ENCODE results near the gene ANKRD63. TPM values are rescaled to one million over a fixed set of nuclear protein-coding genes. Genes with fewer than 3 reads are reported as not detected.

ANKRD63 gene
- total and polyA plus RNA-seq, 10 of the 15 experiments (the other 5 are each of a cell fraction or from before 2014, with no cell fraction given) = not detected

- TF ChIP-seq REST (IDR thresholded peaks at IDR 0.05; ENCODE audit: low read depth, low read length) = no peak
- no peak for TF ChIP-seq JUNB (IDR thresholded peaks at IDR 0.05)
- TF ChIP-seq RBBP5 (conservative IDR thresholded peaks at IDR 0.05) = no peak
- no peak for TF ChIP-seq CHD4 (IDR thresholded peaks at IDR 0.05)
- TF ChIP-seq SPI1 (IDR thresholded peaks at IDR 0.05; ENCODE audit: borderline replicate concordance, insufficient read depth, low read depth, low read length) = 0 out of 2 replicates have a peak, but pooled peaks have one; percentile 26
- no peak for TF ChIP-seq PBX3 (IDR thresholded peaks at IDR 0.05; ENCODE audit: insufficient replicate concordance, low read depth, low read length)
- no peak for TF ChIP-seq HDAC6 (IDR thresholded peaks at IDR 0.05; ENCODE audit: unreplicated experiment)
- peak; percentile 40; the same call in 1 of the 2 replicates for TF ChIP-seq TARDBP (IDR thresholded peaks at IDR 0.05; ENCODE audit: borderline replicate concordance)
- TF ChIP-seq RELB (IDR thresholded peaks at IDR 0.05; ENCODE audit: low read depth) = peak; percentile 97
- TF ChIP-seq E4F1 (IDR thresholded peaks at IDR 0.05; ENCODE audit: borderline replicate concordance, partially characterized antibody) = peak; percentile 90
- TF ChIP-seq SMAD5 (IDR thresholded peaks at IDR 0.05; ENCODE audit: low read depth) = no peak
- TF ChIP-seq BRCA1 (IDR thresholded peaks at IDR 0.05; ENCODE audit: low read depth, low read length) = no peak
- TF ChIP-seq SKIL (IDR thresholded peaks at IDR 0.05; ENCODE audit: low read depth, poor library complexity, severe bottlenecking) = no peak
- TF ChIP-seq RB1 (IDR thresholded peaks at IDR 0.05; ENCODE audit: borderline replicate concordance) = peak; percentile 56; the same call in 1 of the 2 replicates
- TF ChIP-seq CBX5 (IDR thresholded peaks at IDR 0.05; ENCODE audit: low read depth) = no peak
- no peak for TF ChIP-seq TCF7 (IDR thresholded peaks at IDR 0.05; ENCODE audit: borderline replicate concordance)
Measured at GRCh38 chr15:40323239-40323952, 40.5 kb upstream of the ANKRD63 start, which contains the start of gene INAFM2 (continued).

Measured in GM12878 (cell line).